Measurements from ENCODE around the gene ARID5A. TPM values are rescaled to one million over a fixed set of nuclear protein-coding genes. Genes with fewer than 3 reads are reported as not detected.

The ARID5A gene
- total and polyA plus RNA-seq, 2 of the 13 experiments (the other 11 are each of a cell fraction or from before 2014, with no cell fraction given) = 6.0 to 9.5 TPM

DNA sequence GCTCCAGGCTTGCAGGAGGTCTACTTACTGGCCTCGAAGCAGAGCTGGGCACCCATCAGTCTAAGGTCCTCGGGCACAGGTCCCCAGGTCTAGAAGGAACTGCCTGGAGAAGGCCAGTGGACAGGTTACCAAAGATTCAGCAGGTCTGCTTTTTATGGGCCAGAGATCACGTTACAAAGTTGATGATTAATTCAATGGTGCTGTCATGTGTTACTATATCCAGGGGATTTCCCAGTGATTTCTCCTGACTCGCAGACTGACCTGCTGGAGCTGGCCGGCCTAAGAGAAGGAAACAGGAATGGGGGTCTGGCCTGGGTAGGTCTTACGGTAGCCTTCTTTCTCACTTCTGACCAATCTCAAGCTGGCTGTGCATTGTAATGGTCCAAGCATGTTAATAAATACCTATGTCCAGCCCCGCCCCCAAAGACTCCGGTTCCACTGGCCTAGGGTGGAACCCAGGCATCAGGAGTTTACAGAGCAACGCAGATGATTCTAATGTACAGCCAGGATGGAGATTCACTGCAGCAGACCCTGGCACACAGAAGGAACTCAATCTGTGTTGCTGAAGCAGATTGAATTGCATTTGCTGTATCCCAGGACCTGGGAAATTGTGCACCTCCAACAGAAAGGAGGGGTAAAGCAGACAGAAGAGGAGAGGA lies 31.2 kb upstream of the ARID5A start, which contains the start of gene NEURL3 (continued):
- TF ChIP-seq, protein P1, sequence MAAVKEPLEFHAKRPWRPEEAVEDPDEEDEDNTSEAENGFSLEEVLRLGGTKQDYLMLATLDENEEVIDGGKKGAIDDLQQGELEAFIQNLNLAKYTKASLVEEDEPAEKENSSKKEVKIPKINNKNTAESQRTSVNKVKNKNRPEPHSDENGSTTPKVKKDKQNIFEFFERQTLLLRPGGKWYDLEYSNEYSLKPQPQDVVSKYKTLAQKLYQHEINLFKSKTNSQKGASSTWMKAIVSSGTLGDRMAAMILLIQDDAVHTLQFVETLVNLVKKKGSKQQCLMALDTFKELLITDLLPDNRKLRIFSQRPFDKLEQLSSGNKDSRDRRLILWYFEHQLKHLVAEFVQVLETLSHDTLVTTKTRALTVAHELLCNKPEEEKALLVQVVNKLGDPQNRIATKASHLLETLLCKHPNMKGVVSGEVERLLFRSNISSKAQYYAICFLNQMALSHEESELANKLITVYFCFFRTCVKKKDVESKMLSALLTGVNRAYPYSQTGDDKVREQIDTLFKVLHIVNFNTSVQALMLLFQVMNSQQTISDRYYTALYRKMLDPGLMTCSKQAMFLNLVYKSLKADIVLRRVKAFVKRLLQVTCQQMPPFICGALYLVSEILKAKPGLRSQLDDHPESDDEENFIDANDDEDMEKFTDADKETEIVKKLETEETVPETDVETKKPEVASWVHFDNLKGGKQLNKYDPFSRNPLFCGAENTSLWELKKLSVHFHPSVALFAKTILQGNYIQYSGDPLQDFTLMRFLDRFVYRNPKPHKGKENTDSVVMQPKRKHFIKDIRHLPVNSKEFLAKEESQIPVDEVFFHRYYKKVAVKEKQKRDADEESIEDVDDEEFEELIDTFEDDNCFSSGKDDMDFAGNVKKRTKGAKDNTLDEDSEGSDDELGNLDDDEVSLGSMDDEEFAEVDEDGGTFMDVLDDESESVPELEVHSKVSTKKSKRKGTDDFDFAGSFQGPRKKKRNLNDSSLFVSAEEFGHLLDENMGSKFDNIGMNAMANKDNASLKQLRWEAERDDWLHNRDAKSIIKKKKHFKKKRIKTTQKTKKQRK (IDR thresholded peaks at IDR 0.05; ENCODE audit: low read length) = no peak
- no peak; the same call in 1 of the 2 replicates for TF ChIP-seq ZMYM4 (CRISPR knock-in tag; IDR thresholded peaks at IDR 0.05)
- TF ChIP-seq ZNF235 (CRISPR knock-in tag; IDR thresholded peaks at IDR 0.05; ENCODE audit: borderline replicate concordance) = 0 out of 2 replicates have a peak, but pooled peaks have one; percentile 76
- TF ChIP-seq RBM22 (optimal IDR thresholded peaks at IDR 0.05; ENCODE audit: low read length) = no peak
- TF ChIP-seq SETDB1 (CRISPR knock-in tag; IDR thresholded peaks at IDR 0.05; ENCODE audit: borderline replicate concordance) = no peak
- TF ChIP-seq KDM2A (CRISPR knock-in tag; IDR thresholded peaks at IDR 0.05; ENCODE audit: borderline replicate concordance, low read depth) = no peak
- TF ChIP-seq ZNF292 (CRISPR knock-in tag; IDR thresholded peaks at IDR 0.05; ENCODE audit: borderline replicate concordance, low read depth) = 0 out of 2 replicates have a peak, but pooled peaks have one; percentile 44
- TF ChIP-seq ZNF512B (CRISPR knock-in tag; IDR thresholded peaks at IDR 0.05; ENCODE audit: borderline replicate concordance) = 0 out of 2 replicates have a peak, but pooled peaks have one; percentile 26
- no peak for TF ChIP-seq ADNP (CRISPR knock-in tag; IDR thresholded peaks at IDR 0.05)
- peak; percentile 89 for TF ChIP-seq ARID3A (IDR thresholded peaks at IDR 0.05; ENCODE audit: low read depth, low read length)
- TF ChIP-seq, protein P2, sequence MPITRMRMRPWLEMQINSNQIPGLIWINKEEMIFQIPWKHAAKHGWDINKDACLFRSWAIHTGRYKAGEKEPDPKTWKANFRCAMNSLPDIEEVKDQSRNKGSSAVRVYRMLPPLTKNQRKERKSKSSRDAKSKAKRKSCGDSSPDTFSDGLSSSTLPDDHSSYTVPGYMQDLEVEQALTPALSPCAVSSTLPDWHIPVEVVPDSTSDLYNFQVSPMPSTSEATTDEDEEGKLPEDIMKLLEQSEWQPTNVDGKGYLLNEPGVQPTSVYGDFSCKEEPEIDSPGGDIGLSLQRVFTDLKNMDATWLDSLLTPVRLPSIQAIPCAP (CRISPR knock-in tag; IDR thresholded peaks at IDR 0.05; ENCODE audit: low read depth) = no peak
- TF ChIP-seq ASH2L (IDR thresholded peaks at IDR 0.05; ENCODE audit: insufficient read length, low read depth, low read length) = no peak
- TF ChIP-seq SP5 (CRISPR knock-in tag; IDR thresholded peaks at IDR 0.05; ENCODE audit: borderline replicate concordance, low read depth) = peak; percentile 17; the same call in 1 of the 2 replicates
- TF ChIP-seq SMAD3 (CRISPR knock-in tag; IDR thresholded peaks at IDR 0.05) = 0 out of 2 replicates have a peak, but pooled peaks have one; percentile 29
- TF ChIP-seq HOXA9 (CRISPR knock-in tag; IDR thresholded peaks at IDR 0.05; ENCODE audit: borderline replicate concordance) = no peak
- TF ChIP-seq ZNF691 (CRISPR knock-in tag; IDR thresholded peaks at IDR 0.05; ENCODE audit: borderline replicate concordance, low read depth) = 0 out of 2 replicates have a peak, but pooled peaks have one; percentile 39
- TF ChIP-seq ZBTB8A (CRISPR knock-in tag; IDR thresholded peaks at IDR 0.05; ENCODE audit: borderline replicate concordance, low read depth) = no peak
